Measurements from ENCODE around the gene LCNL1. TPM values are rescaled to one million over a fixed set of nuclear protein-coding genes. Genes with fewer than 3 reads are reported as not detected.

The LCNL1 gene
- total and polyA plus RNA-seq, 12 donors: 0.06 to 10.5 (median 0.78) TPM; not detected in 2

- Histone ChIP-seq H3K4me3 (no peak overlapping the region), H3K36me3 (replicated peaks in 1 of 2) (peaks cover 0 to 49% of the 10 kb centered on the region in 2 donors), H3K4me1 (replicated peaks in 1 of 2) (no peaks in the 10 kb centered on the region), H3K27ac (no peak overlapping the region), H3K9me3 (replicated peaks in 1 of 3) (no peaks in the 10 kb centered on the region), H3K27me3 (no peaks in the 10 kb centered on the region)
- DNase-seq: no peak
- TF ChIP-seq, protein P1, sequence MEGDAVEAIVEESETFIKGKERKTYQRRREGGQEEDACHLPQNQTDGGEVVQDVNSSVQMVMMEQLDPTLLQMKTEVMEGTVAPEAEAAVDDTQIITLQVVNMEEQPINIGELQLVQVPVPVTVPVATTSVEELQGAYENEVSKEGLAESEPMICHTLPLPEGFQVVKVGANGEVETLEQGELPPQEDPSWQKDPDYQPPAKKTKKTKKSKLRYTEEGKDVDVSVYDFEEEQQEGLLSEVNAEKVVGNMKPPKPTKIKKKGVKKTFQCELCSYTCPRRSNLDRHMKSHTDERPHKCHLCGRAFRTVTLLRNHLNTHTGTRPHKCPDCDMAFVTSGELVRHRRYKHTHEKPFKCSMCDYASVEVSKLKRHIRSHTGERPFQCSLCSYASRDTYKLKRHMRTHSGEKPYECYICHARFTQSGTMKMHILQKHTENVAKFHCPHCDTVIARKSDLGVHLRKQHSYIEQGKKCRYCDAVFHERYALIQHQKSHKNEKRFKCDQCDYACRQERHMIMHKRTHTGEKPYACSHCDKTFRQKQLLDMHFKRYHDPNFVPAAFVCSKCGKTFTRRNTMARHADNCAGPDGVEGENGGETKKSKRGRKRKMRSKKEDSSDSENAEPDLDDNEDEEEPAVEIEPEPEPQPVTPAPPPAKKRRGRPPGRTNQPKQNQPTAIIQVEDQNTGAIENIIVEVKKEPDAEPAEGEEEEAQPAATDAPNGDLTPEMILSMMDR (IDR thresholded peaks at IDR 0.05): no peak
- no peak for TF ChIP-seq POLR2A (IDR thresholded peaks at IDR 0.05)
- intact Hi-C loops (cut with DNase I): no loop called here
- 96 to 98% (median 97%) methylated on average over 19 to 36 of the region's 36 CpGs for WGBS, 4 donors
These were observed 32.2 kb downstream of the LCNL1 start for GRCh38 chr9:137014776-137015539.

DNA sequence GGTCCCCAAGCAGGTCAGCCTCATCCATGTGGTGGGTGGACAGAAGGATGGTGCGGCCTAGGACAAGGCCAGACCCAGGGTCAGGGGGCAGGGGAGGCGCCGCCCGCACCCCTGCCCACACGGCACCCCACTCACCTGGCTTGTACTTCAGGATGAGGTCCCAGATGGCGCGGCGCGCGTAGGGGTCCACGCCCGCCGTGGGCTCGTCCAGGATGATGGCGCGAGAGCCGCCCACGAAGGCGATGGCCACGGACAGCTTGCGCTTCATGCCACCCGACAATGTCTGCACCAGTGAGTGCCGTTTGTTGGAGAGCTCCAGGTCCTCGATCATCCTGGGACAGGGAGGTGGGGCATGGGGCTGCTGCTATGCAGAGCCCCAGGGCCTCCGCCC lies 32.7 kb downstream of the LCNL1 start:
- H3K9me3 ChIP-seq (replicated peaks in 1 of 3): no peaks in the 10 kb centered on the region
- no peak overlapping the region for H3K4me3 ChIP-seq
- H3K36me3 ChIP-seq (replicated peaks in 1 of 2): peaks cover 0 to 49% of the 10 kb centered on the region in 2 donors
- DNase-seq: no peak
- no peak overlapping the region for H3K27ac ChIP-seq
- no peaks in the 10 kb centered on the region for H3K27me3 ChIP-seq
- no peaks in the 10 kb centered on the region for H3K4me1 ChIP-seq (replicated peaks in 1 of 2)
- no peak for TF ChIP-seq POLR2A (IDR thresholded peaks at IDR 0.05)
- TF ChIP-seq, protein P1 (IDR thresholded peaks at IDR 0.05): no peak
- WGBS, 4 donors: 95 to 99% (median 97%) methylated on average over 21 to 25 of the region's 25 CpGs
- intact Hi-C loops (cut with DNase I): no loop called here

DNA sequence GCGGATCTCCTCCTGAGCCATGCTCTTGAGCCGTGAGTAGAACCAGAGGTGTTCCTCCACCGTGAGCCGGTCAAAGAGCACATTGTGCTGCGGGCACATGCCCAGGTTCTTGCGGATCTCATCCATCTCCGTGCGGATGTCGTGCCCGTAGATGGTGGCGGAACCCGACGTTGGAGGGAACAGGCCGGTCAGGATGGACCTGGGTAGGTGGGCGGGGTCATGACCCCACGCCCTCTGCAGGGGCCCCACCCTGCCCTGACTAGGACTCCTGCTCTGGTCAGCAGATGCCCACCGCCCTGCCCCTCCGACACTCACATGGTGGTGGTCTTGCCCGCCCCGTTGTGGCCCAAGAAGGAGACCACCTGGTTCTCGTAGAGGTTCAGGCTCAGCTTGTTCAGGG lies 33.2 kb downstream of the LCNL1 start:
- WGBS, 4 donors: 95 to 99% (median 97%) methylated on average over 12 to 21 of the region's 21 CpGs
- Histone ChIP-seq H3K4me1 (replicated peaks in 1 of 2) (no peaks in the 10 kb centered on the region), H3K9me3 (replicated peaks in 1 of 3) (no peaks in the 10 kb centered on the region), H3K27ac (no peak overlapping the region), H3K27me3 (no peaks in the 10 kb centered on the region), H3K36me3 (replicated peaks in 1 of 2) (peaks cover 0 to 48% of the 10 kb centered on the region in 2 donors), H3K4me3 (no peak overlapping the region)
- intact Hi-C loops (cut with DNase I): no loop called here
- TF ChIP-seq, protein P1 (IDR thresholded peaks at IDR 0.05): no peak
- TF ChIP-seq POLR2A (IDR thresholded peaks at IDR 0.05): no peak
- DNase-seq: no peak

DNA sequence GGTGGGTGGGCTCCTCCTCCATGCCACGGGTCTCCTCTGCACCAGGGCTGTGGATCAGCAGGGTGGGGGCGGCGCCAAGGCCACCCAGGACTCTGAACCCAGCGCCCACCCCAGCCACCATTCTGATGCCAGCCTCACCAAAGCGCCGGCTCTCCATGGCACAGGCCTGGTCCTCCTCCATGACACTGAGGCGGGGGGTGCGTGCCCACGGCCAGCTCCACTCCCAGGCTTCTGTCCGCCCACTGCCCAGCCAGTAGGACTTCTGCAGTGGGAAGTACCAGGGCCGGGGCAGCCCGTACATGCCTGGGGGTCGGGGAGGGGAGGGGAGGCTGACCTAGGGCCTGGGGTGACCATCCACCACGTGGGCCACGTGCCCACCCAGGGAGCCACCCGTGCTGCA lies 33.6 kb downstream of the LCNL1 start:
- H3K27me3 ChIP-seq: no peaks in the 10 kb centered on the region
- no peak overlapping the region for H3K4me3 ChIP-seq
- H3K27ac ChIP-seq: no peak overlapping the region
- 86 to 100% (median 97%) methylated on average over 3 to 16 of the region's 16 CpGs for WGBS, 4 donors
- no peaks in the 10 kb centered on the region for H3K9me3 ChIP-seq (replicated peaks in 1 of 3)
- no peak for DNase-seq
- peaks cover 0 to 44% of the 10 kb centered on the region in 2 donors for H3K36me3 ChIP-seq (replicated peaks in 1 of 2)
- H3K4me1 ChIP-seq (replicated peaks in 1 of 2): no peaks in the 10 kb centered on the region
- intact Hi-C loops (cut with DNase I): no loop called here
- TF ChIP-seq POLR2A (IDR thresholded peaks at IDR 0.05): no peak
- TF ChIP-seq, protein P1 (IDR thresholded peaks at IDR 0.05): no peak
